ENCODE data around the gene CCND2.

The CCND2 gene

DNA sequence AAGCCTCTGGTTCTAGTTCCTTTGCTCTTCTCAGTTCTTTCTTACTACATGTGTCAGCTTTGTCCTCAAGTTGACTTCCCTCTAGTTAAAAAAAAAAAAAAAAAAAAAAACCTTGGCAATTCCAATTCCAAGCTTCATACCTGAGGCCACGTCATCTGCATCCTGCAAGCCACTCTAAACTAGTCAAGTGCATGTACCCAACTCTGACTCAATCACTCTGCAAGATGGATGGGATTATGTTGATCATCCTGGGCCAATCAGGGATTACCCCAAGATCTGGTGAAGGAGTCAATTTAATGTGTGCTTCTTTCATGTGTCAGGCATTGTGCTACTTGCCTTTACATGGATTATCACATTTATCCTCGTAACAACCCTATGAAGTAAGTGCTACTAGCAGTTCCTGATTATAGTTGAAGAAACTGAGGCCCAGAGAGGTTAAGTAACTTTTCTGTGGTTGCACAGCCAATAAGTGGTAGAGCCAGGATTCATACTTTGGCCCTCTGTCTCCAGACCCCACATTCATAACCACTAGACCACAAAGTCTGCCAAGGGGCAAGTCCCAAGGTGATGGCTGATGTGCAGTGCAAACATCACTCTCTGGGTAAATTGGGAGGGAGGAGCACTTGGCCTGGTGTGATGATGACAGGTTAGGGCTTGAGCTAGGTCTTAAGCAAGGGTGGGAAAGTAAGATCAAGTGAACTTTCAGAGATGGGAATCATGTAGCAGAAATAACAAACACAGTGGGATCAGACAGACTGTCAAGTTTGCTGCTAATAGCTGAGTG, 17.3 kb upstream of the CCND2 start:
- no peak for DNase-seq (ENCODE audit: low read depth in 3 of 3)

DNA sequence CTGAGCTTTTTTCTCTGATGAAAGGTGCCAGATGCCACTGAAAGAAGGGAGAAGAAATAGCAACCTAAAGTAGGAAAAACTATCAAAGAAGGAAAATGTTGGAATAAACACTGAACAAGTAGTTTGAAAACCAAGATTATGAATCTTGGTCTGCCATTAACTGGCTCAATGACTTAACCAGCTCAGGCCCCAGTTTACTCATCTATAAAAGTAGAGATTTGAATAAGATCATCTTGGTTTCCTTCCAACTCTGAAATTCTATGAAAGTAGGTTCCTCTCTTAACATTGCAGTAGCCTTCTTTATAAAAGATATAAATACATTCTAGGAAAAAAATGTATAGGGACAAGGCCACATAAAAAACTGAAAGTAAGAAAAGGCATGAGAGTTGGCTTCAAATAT, 16.1 kb upstream of the CCND2 start:
- no peak for DNase-seq (ENCODE audit: low read depth in 3 of 3)

DNA sequence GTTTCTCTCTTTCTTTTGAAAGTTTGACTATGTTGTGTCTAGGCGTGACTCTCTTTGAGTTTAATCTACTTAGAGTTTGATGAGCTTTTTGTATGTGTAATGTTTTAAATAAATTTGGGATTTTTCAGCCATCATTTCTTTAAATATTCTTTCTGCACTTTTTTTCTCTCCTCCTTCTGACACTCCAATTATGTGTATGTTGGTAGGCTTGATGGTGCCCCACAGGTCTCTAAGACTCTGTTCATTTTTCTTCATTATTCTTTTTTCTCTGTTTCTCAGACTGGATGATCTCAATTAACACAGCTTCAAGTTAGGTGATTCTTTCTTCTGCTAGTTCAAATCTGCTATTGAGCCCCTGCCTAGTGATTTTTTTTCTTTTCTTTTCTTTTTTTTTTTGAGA, 14.5 kb upstream of the CCND2 start:
- DNase-seq (ENCODE audit: low read depth in 3 of 3), result no peak

DNA sequence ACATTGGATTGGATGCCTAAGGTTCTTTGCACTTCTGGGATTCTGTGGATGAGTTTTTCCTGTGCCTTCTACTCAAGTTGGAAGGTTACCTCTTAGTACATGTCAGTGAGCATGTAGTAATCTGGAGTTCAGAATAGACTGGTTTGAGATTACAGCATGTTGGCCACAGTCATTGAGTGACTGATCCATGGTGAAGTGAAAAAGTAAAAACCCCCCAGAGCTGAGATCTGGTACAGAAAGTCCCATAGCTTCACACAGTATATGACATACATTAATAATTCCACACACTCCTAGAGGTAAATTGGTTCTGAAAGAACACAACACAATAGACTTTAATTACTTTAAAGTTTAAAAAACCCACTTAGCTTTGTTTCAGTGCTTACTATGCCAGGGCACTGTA, 11.9 kb upstream of the CCND2 start:
- DNase-seq (ENCODE audit: low read depth in 3 of 3), result no peak

DNA sequence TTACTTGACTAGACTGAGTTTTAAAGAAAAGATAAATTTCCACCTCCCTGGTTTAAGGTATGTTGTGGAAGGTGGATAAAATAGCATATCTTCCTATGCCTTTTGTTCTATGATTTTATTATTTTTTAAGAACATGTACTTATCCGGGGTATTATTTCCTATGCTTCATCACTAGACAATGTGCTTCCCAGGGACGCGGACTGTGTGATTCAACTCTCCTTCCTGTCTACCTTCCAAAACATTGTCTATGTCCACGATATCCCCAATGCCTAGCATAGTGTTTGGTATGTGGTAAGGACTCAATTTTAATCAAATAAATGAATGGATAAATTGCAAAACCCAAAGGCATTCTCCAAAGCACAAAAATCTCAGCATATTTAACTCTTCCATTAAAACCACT, 8.3 kb upstream of the CCND2 start:
- no peak for DNase-seq (ENCODE audit: low read depth in 3 of 3)

DNA sequence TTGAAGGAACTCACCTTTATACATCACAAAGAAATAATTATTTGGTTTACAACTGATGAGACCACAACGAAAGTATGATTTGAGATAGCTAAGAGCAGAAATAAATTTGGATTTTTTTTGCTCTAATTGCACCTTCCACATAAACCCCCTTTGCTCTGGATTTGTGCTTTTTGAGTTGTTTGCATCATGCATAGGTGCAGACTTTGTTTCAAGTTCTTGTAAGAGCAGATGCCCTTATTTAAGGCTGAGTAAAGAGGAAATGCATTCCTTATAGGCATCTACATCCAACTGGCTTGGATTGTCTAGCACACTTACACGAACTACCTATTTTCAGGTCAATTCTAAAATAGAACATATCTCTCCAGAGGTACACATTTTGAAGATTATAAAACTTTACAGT, 6.6 kb upstream of the CCND2 start:
- DNase-seq (ENCODE audit: low read depth in 3 of 3), result no peak

DNA sequence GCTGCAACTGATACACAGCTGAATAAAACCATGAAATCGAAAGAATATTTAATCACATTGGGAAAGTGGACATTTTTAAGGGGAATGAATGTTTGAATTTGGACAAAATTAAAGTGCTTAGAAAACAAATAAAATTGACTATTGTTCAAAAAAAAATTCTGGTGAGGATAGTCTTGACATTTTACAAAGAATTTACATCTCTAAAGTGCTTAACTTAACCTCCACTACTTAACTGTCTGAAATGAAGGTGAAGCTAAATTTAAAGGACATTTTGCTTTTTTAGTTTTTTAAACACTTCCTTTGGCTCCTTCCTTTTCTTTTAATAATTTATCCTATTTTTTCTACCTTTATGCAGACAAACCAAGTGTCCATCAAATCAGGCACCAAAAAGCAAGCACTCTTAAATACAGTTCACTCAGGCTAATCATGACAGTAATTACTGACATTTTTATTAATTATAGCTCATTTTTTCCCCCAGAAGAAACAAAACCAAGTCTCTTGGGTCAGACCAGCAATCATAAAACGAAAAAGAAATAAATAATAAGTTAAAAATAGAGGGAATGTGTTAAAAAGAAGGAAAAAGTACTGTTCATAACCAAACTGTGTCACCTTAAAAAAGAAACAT, 5.7 kb upstream of the CCND2 start:
- DNase-seq (ENCODE audit: low read depth in 3 of 3), result no peak

DNA sequence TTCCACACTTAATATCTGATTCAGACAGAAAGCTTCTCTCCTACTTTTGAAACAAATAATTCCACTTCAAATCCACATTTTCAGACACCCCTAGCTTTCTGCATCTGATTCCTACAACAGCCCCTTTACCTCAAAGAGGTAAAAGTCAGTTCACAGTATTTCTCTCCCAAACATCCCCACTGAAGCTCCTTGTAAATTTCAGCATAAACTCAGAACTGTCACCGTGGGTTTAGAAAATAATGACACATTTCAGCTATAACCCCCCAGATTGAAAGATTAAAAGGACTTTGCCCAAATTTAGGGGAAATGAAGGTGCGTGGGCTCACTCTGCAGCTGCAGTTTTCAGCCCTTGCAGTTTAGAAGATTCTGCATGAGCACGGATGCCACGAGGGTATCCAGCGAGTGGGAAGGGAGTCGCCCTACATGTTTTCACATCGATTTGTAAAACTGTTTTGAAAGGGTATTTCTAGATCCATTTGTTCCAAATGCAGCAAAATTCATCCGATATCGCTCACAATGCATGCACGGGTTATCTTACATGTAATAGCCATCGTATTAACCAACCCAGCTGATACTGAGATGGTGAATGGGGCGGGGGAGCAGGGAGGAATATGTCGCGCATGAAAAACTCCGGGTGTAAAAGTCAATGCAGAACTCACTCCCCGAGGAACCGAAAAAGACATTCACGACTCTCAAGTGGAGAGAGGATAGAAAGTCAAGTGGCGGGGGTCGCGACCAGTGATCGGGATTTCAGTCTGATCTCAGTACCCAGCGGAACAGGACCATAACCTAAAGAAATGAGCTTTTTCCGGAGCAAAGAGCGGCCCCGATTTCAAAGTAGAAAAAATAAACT, 5.0 kb upstream of the CCND2 start:
- DNase-seq (ENCODE audit: low read depth in 3 of 3), result no peak

DNA sequence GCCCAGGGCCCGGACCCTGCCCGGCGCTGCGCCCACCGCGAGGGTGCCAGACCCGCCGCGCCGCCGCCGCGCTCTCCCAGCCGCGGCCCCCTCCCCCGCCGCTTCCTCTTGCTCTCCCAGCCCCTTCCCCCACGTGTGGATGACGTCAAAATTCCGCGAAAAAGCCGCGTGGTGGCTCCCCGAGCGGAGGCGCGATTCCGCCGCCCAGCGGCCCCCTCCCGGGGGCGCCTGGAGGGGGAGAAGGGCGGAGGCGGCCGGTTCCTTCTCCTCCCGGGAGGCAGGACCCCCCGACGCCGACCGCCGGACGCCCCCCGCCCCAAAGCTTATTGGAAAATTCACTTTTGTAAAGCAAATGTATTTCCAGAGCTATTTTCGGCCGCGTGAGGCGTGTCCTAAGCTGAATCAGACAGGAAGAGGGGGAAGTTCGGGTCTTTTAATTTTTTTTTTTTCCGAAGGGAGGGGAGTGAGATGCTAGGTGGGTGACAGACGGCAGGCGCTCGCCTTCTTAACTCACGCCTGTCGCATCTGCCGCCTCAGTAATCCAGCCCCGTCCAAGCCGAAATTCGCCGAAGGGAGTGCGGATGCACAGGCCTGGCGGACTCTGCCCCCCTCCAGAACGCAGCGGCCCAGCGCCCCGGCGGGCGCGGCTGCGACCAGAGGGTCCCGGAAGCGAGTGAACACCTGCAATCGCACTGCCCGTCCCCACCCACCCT, 4.1 kb upstream of the CCND2 start:
- peak; percentile 87 to 96 (median 89) for DNase-seq (ENCODE audit: low read depth in 3 of 3)

DNA sequence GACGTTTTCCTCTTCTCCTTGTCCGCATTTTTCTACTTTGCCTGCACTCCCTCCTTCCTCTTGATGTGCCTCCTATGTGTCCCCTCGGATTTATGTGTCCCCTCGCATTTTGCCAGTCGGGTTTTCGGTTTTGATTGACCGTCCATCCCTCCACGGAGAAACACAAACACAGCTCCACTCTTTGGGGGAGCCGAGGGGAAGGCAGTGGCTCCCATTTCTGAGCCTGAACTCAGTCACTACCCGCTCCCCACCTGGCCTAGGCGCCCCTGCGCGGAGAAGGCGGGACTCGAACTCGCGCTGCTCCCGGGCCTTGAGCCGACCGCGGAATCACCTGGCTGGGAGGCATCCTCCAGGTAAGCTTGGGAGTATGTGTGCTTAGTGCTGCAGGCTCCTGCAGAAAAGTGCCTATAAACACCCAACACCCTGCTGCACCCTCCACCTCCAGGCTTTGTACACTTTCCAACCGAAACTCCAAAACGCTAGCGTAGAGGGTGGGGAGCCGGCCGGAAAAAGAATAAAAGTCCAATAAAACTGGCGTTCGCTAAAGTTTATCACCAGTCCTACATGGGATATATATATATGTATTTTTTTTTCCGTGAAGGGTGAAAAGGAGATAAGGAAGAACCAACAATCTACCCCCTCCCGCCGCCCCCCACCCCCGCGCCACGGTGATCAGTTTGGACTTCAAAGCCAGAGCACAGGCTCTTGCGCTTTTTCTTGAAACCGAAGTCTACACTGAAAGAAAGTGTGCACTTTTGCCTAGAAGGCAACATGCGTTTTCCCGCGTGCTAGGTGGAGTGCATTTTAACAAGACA, 3.3 kb upstream of the CCND2 start:
- DNase-seq (ENCODE audit: low read depth in 3 of 3), result no peak

DNA sequence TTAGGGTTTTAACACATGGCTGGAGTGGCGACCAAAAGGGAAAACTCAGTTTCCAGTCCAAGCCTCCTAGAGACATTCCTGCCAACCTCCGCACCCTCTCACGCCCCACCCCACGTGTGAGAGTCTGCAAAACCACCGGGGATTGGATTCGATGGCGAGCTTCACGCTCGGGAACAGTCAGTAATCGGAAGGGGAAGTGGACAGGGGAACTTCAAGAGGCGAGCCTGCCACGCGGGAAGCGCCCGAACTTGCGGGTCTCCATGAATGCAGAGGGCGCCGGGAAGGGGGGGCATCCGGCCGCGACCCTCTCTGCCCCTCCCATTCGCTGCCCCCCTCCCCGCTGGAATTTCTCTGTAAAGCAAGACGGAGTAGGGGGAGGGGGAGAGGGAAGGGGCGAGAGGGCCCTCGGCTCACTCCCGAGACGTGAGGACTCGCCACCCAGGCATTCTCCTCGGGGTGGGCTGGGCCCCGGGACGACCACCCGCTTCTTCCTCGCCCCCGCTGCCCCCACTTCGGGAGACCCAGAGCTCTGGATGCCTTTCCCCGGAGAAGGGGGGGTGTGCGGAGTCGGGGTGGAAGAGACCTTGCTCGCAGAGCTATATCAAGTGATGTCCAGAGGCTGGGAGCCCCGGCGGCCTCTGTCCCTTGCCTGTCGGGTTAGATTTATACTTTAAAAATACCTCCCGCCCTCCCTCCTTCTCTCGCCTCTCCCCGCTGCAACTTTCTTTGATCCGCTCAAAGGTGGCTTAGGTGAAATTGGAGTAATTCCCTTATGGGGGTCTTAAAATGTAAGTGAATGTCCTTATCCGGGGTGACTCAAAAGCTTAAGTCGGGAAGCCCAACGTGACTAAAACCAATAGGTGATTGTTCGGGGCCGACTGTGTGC, 2.5 kb upstream of the CCND2 start:
- no peak for DNase-seq (ENCODE audit: low read depth in 3 of 3)

DNA sequence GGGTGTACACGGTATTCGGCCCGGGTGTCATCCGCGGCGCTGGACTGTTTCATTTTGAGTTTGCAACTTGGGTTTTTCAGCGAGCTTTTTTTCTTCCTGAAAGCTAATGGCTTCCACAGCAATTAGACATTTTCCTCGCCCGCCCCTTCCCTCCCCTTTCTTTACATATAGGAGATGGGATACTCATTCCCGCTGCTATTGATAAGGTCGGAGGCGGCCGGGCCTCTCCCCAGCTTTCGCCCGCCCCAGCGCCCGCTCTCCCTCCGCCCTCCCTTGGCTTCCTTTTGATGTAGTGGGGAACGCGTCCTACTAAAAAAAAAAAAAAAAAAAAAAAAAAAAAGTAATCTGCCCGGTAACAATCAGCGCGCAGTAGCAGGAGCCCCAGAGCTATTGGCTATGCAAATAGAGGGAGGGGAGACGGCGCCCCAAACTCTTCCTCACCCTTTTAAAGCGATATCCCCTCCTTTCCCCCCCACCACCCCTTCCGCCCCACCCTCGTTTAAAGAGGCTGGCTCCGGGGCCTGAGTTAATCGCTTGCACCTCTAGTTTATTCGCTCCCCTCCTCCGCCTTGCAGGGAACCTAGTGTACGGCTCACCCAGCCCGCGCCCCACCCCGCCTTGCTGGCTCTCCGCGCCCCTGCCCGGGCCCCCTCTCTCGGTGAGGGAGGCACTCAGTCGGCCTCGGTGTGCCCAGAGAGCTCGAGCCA, 1.7 kb upstream of the CCND2 start:
- peak; percentile 63 to 89 (median 83) for DNase-seq (ENCODE audit: low read depth in 3 of 3)

DNA sequence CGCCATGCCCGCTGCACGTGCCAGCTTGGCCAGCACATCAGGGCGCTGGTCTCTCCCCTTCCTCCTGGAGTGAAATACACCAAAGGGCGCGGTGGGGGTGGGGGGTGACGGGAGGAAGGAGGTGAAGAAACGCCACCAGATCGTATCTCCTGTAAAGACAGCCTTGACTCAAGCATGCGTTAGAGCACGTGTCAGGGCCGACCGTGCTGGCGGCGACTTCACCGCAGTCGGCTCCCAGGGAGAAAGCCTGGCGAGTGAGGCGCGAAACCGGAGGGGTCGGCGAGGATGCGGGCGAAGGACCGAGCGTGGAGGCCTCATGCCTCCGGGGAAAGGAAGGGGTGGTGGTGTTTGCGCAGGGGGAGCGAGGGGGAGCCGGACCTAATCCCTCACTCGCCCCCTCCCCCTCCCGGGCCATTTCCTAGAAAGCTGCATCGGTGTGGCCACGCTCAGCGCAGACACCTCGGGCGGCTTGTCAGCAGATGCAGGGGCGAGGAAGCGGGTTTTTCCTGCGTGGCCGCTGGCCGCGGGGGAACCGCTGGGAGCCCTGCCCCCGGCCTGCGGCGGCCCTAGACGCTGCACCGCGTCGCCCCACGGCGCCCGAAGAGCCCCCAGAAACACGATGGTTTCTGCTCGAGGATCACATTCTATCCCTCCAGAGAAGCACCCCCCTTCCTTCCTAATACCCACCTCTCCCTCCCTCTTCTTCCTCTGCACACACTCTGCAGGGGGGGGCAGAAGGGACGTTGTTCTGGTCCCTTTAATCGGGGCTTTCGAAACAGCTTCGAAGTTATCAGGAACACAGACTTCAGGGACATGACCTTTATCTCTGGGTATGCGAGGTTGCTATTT, 914 bp upstream of the CCND2 start:
- peak in 2 of 3 donors; percentile 72 to 76 for DNase-seq (ENCODE audit: low read depth in 3 of 3)

DNA sequence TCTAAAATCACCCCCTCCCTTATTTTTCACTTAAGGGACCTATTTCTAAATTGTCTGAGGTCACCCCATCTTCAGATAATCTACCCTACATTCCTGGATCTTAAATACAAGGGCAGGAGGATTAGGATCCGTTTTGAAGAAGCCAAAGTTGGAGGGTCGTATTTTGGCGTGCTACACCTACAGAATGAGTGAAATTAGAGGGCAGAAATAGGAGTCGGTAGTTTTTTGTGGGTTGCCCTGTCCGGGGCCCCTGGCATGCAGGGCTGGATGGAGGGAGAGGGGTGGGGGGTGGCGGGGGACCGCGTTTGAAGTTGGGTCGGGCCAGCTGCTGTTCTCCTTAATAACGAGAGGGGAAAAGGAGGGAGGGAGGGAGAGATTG, 300 bp upstream of the CCND2 start:
- no peak for DNase-seq (ENCODE audit: low read depth in 3 of 3)

DNA sequence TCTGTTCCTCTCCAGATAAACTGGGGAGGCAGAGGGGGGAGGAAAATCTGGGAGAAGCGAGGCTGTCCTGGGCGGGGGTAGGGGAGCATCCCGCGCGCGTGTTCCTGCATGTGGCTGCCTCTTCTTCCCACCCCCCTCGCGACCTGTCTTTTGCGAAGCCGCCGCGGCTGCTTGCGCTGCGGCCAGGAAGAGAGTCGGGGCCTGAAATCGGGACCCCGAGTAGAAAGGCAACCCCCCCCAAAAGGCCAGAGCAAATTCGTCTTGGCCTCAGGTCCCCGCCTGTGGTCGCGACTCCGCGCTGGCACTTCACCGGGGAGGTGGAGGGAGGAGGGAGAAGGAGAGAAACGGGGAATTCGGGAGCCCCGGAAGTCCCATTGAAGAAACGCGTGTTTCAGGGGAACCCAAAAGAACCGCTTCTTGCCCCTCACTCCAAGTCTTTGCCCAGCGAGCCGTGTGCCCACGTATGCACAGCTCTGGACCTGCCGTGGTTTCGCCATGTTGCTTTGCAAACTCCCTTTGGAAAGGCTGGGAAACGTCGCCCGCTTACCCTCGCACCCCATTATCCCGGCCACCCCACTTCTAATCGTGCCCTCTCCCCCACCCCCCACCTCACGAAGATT, 944 bp downstream of the CCND2 start:
- DNase-seq (ENCODE audit: low read depth in 3 of 3), result no peak

DNA sequence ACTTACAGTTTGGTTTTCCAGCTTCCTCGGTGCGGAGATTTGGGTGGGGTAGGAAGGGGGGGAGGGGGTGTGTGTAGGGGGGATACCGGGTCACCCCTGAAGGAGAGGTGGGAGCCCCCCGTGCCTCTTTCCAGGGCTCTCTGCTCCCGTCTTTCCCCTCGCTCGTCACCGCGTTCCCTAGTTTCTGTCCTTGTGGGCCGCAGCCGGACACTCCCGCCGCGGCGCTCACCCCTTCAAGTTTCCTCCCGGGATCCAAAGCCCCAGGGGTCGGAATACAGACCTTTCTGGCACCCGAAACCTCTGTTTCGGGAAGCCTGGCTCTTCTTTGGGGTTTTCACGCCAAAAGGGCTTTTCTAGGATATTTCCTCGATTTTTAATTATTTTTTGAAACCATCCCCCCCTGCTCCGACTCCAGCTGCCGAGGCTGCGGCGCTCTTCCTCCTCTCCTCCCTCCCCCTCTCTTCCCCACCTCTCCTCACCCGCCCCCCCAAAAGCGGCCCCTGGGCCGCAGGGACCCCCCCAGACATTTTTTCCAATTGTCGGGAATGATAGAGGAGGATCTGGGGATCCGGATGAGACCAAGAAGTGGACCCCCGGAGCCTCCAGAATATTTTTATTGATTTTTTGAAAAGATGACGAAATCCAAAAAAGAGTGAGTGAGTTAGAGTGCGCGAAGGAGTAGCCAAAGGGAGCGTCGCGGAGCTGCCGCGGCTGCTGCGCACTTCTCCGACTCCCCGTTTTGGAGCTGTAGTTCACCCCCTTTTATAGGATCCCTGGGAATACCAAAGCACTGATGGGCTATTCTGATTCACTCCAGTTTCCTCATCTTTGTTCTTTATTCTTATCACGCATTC, 1.7 kb downstream of the CCND2 start:
- no peak for DNase-seq (ENCODE audit: low read depth in 3 of 3)

DNA sequence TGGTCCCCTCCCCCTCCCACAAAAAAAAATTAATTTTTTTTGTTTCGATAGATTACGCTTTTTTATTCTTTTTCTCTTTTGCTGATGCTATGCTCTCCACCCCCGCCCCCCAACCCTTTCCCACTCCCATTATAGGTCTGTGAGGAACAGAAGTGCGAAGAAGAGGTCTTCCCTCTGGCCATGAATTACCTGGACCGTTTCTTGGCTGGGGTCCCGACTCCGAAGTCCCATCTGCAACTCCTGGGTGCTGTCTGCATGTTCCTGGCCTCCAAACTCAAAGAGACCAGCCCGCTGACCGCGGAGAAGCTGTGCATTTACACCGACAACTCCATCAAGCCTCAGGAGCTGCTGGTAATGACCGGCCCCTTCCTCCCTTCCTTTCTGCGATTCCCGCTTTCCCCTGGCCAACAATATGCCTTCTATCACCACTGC, 2.3 kb downstream of the CCND2 start:
- DNase-seq (ENCODE audit: low read depth in 3 of 3), result no peak
